Ishikawa (cell line): ENCODE data around the gene NSMCE1.

ENCODE experiments used
- RAD21 ChIP-seq: IDR thresholded peaks from 2 replicates; pipeline ENCODE4 v1.6.1; 2012; ENCODE audit warnings: low read depth
- REST ChIP-seq: IDR thresholded peaks from 2 replicates; pipeline ENCODE4 v1.6.1; 2012; ENCODE audit warnings: low read depth, mild to moderate bottlenecking

- no peak for TF ChIP-seq RAD21
- TF ChIP-seq REST: no peak
Measured at GRCh38 chr16:27199736-27200135, 68.8 kb downstream of the NSMCE1 start.
